ENCODE data around the gene TSKS.

Gene TSKS

DNA sequence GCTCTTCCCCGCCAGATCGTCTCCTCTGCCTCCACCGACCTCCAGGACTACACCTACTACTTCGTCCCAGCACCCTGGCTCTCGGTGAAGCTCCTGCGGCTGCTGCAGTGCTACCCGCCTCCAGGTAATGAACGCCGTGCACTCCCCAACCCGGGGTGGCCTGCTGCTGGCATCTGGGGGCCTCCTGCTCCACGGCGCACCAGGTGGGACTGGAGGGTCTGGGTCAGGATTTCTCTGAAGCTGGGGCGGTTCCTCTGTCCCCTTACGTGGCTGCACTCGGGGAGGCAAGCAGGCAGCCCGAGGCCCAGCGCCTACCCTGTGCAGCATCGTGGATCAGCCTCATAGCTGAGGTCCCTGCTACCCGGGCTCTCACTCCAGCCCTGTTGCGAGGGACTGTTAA lies 32.5 kb upstream of the TSKS start:
- DNase-seq (ENCODE audit: low read depth in 1 of 2, low spot score in 1 of 2): no peak

DNA sequence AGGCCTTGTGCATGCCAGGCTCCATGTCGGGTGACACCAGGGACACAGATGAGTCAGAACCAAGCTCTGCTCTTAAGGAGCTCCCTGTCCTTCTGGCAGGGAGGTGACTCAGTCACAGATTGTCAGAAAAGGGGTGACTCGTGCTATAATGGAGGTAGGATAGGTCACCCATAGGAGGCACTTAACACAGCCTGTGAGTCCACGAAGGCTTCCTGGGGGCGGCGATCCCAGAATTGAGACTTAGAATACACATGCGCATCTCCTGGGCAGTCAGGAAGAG lies 30.4 kb upstream of the TSKS start:
- DNase-seq (ENCODE audit: low read depth in 1 of 2, low spot score in 1 of 2): no peak

DNA sequence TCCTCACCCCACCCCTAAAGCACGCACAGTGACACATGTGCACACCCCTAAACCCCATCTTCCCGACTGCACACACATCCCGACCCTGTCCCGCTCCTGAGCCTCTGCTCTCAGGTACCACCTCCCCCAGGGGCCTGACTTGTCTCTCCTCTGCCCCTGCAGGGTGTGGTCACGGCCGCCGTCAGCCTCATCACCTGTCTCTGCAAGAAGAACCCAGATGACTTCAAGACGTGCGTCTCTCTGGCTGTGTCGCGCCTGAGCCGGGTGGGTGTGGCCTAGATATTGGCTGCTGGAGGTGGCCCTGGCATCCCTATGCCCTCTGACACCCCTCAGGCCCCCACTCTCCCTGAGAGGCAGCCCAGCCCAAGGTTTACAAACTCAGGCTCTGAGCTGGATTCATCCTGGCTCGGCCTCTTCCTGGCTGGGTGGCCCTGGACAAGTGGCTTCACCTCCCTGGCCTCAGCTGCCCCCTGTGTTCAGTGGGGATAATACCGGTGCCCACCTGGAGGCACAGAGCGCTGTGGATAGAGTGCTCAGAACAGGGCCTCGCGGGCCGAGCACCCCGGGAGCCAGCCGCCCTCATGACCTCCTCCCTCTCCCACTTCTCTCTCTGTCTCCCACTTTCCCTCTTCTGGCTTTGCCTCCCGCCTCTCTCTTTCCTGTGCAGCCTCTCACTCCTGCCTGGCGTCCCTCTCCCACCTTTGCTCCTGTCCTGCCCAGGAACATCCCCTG lies 29.9 kb upstream of the TSKS start:
- DNase-seq (ENCODE audit: low read depth in 1 of 2, low spot score in 1 of 2): no peak

DNA sequence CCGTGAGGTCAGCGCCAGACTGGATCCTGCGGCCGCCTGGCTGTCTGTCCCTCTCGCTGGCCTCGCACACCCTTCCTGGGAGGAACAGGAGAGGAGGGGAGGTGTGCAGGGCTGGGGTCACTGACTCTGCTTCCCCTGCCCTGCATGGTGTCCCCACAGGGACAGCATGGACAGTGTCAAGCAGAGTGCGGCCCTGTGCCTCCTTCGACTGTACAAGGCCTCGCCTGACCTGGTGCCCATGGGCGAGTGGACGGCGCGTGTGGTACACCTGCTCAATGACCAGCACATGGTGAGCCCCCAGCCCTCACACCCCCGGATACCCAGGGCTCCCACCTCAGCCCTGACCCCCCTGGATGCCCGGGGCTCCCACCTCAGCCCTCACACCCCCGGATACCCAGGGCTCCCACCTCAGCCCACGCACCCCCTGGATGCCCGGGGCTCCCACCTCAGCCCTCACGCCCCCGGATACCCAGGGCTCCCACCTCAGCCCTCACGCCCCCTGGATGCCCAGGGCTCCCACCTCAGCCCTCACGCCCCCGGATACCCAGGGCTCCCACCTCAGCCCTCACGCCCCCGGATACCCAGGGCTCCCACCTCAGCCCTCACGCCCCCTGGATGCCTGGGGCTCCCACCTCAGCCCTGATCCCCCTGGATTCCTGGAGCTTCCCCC lies 28.8 kb upstream of the TSKS start:
- DNase-seq (ENCODE audit: low read depth in 1 of 2, low spot score in 1 of 2): no peak

DNA sequence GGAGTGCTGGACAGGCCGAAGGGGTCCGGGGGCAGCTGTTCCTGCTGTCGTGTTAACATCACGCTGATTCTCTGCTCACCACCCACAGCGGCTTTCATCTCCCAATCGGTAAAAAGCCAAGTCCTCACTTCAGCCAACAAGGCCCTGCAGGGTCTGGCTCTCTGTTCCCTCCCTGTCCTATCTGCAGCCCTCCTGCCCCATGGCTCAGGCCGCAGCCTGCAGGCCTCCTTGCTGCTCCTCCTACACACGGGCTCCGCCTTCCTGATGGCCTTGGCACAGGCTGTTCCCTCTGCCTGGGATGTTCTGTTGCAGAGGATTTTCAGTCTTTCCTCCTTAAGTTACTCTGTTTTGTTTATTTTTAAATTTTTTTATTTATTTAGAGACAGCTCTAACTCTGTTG lies 27.8 kb upstream of the TSKS start:
- DNase-seq (ENCODE audit: low read depth in 1 of 2, low spot score in 1 of 2): no peak

DNA sequence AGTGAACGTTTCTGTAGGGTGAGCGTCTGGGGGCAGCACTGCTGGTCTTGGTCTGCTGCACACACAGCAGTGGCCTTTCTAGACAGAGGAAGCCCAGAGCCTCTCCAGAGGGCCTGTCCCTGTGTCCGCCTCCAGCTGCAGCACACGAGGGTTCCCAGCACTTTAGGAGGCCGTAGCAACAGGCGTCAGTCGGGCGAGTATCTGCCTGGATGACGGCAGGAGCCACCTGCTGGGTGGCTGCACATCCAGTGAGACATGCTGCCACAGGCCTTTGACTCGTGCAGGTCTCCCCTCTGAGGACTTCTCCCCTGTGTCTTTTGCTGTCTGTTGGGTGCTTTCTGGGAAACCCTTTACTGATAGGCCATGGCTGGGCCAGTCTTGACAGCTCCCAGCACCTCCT lies 25.8 kb upstream of the TSKS start:
- DNase-seq (ENCODE audit: low read depth in 1 of 2, low spot score in 1 of 2): no peak

DNA sequence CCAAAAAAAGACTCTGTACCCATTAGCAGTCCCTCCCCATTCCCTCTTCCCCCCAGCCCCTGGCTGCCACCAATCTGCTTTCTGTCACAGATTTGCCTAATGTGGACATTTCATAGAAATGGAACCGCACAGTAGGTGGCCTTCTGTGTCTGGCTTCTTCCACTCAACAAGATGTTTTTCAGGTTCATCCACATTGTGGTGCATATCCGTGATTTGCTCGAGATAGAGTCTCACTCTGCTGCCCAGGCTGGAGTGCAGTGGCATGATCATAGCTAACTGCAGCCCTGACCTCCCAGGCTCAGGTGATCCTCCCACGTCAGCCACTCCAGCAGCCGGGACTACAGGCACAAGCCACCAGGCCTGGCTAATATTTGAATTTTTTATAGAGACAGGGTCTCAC lies 24.6 kb upstream of the TSKS start:
- DNase-seq (ENCODE audit: low read depth in 1 of 2, low spot score in 1 of 2): no peak

DNA sequence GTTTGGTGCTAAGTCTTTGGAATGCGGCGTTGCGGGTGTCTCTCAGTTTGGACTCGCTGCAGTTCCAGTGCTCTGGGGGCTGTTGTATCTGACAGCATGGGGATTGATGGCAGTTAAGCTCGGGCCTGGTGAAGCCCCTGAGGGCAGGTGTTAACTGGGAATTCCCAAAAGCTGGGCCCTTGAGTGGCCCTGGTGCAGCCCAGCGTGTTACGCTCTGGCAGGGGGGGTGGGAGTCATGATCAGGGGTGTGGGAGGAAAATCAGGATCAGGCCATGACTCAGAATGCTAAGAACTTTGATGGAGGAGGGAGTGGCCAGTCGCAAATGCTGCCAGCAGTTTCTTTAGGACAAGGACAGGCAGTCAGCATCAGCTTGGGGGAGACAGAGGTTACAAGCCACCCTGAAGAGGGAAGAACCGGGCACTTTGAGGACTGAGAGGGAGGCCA lies 23.3 kb upstream of the TSKS start:
- DNase-seq (ENCODE audit: low read depth in 1 of 2, low spot score in 1 of 2): no peak

DNA sequence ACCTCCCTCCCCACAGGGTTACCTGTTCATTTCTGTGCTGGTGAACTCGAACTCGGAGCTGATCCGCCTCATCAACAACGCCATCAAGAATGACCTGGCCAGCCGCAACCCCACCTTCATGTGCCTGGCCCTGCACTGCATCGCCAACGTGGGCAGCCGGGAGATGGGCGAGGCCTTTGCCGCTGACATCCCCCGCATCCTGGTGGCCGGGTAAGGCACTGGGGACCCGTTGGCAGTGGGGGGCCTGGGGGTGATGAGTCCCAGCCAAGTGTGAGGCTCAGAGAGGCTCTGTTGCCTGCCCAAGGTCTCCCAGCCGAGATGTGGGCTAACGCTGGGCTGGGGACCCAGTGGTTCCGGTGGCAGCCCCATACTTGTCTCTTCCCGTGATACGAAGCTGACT lies 19.4 kb upstream of the TSKS start:
- no peak for DNase-seq (ENCODE audit: low read depth in 1 of 2, low spot score in 1 of 2)

DNA sequence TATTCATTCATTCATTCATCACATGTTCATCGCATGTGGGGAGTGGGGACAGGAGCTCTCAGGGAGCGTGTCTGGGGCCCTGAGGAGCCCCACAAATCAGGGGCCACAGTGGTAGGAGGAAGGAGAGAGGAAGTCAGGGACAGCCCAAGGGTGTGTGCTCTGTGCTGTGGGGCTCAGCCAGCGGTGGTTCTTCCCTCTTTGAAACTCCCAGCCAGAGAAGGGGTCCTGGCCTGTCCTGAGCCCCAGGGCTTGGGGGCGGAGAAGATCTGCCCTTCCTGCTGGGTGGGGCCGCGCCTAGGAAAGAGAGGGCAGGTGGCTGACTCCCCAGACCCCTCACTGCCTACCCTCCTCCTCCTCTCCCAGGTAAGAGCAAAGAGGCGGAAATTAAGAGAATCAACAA lies 18.3 kb upstream of the TSKS start:
- no peak for DNase-seq (ENCODE audit: low read depth in 1 of 2, low spot score in 1 of 2)

DNA sequence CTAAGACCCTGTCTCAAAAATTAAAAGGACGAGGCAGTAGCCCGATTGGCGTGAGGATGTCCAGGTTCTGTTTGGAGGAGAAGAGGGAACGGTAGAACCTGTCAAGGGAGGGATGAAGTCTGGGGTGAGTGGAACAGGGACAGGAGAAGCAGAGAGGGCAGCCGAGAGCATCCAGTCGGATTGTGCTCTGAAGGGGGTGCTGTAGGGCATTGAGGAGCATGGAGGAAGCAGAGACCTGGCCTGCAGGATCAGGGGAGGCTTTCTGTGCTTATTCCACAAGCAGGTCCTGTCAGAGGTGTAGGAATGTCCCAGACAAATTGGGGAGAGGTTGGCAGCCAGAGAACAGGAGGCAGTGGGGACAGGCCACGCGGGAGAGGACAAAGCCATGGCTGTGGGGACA lies 17.8 kb upstream of the TSKS start:
- no peak for DNase-seq (ENCODE audit: low read depth in 1 of 2, low spot score in 1 of 2)

DNA sequence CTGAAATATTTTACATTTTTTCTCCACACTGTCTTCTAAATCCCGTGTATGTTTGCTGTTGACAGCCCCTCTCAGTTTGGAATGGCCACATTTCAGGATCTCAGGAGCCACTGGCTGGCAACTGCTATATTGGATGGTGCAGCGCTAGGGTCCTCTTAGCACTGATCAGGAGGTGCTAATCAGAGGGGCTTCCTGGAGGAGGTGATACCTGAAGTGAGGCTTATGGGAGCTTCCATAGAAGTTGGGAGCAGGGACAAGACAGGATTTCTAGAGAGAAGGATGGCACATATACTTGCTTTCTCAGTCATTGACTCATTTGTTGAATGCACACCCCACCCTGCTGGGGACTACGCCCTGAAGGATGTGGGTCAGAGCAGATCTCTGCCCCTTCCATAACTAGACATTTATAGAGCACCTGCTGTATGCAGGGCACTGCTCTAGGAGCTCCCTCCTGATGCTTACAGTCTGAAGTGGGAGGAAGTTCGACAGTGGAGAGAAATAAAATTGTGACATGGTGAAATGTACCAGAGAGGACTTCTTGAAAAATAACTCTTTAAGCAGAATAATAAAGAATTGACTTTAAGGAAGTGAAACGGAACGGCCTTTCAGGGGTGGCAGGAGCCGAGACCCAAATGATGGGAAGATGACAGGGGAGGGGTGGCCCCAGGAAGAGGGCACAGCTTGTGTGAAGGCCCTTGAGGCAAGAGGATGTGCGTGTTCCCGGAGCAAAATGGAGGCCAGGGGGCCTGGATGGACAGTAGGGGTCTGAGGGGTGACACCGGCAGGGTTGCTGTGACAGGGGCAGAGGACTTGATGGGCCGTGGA lies 16.8 kb upstream of the TSKS start:
- DNase-seq (ENCODE audit: low read depth in 1 of 2, low spot score in 1 of 2): no peak

DNA sequence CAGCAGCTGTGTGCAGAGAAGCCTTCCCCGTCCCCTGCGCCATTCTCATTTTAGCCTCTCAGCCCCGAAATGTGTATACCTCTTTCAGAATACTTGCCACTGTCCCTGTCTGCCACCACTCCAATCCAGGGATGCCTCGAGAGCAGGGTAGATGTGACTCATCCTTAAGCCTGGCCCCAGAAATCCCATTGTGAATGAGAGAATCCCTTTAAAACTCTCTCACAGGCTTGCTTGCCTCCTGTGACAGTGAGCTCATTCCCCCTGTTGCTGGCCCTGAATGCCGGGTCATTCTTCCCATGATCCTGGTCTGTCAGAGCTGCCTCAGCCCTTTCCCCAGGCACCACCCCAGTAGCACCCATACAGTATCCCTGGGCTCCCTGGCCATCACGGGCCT lies 13.3 kb upstream of the TSKS start:
- no peak for DNase-seq (ENCODE audit: low read depth in 1 of 2, low spot score in 1 of 2)

DNA sequence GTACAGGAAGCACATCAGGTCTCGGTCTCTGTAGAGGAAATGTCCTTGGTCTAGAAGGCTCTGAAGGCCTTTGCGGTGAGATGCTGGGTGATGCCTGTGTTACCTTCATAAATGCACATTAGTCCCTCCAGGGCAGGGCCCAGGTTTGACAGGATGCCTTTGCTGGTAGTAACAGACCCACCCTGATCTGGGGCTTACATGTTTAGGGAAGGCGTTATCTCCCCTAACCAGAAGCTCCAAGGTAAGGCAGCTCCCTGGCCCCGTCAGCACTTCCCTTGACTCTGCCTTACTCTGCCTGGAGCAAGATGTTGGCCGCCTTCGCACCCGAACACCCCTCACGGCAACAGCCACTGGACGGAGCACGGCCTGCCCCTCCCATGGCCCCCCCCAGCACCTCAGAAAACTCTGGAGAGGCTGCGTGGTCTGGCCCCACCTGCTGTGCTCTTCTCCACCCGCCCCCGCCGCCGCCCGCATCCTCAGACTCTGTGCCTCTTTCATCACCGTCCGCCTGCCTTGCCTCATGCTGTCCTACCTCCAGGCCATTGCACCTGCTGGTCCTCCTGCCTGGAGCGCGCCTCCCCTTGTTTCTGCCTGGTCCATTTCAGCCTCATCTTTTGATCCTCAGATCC lies 12.8 kb upstream of the TSKS start:
- DNase-seq (ENCODE audit: low read depth in 1 of 2, low spot score in 1 of 2): no peak

DNA sequence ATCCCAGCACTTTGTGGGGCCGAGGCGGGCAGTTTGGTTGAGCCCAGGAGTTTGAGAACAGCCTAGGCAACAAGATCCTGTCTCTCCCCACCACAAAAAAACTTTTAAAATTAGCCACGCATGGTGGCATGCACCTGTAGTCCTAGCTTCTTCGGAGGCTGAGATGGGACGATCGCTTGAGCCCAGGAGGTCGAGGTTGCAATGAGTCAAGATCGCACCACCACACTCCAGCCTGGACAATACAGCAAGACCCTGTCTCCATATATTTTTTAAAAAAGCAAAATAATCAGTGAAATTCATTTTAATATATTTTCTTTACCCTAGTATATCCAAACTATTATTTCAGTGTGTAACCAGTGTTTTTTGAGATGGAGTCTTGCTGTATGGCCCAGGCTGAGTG lies 11.9 kb upstream of the TSKS start:
- no peak for DNase-seq (ENCODE audit: low read depth in 1 of 2, low spot score in 1 of 2)

DNA sequence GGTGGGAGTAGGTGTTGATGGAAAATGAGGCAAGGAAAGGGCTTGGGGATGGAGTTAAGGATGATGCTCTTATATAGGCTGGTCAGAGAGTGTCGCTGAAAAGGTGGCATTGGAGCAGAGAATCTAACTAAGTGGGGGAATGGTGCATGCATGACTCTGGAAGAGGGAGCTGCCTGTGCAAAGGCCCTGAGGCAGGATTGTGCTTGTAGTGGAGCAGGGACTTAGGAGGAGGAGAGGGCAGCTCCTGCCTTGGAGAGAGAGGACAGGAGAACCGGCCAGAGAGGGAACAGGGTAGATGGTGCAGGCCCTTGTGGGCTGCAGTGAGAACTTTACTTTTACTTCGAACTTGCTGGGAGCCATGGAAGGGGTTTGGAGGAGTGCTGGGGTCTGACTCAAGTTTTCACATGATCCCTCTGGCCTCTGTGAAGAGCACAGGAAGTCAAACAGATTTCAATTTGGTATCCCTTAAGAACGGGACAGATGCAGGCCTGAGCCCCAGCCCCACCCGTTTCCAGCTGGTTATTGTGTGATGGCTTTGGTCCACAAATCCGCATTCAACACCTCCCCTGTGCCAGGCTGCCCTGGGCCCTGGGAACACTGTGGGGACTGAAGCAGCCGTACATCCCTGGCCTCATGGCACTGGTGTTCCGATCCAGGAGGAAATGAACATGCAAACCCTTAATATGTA lies 10.7 kb upstream of the TSKS start:
- DNase-seq (ENCODE audit: low read depth in 1 of 2, low spot score in 1 of 2): no peak

DNA sequence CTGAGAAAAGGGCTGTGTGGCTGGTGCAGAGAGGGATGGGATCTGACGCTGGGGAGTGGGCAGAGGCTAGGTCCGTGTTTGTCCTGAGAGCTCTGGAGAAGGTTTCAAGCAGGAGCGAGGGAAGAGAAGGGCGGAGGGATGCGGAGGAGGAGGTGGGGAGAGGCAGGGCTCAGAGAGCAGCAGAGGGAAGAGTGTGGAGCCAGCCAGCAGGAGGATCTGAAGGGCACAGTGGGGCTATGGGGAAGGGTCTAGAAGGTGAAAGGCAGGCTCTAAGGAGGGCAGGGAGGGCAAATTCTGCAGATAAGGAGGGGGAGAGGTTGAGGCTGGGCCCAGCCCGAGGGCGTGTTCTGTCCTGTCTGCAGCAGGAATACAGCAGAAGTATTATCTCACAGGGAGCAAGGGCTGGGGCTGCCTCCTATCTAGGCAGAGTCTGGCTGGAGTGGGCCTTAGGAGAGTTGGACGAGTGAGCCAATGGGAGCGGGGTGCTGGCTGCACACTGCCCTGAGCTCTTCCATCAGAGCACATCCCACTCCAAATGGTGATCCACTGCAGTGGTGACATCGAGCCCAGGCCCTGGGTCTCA lies 9.8 kb upstream of the TSKS start:
- no peak for DNase-seq (ENCODE audit: low read depth in 1 of 2, low spot score in 1 of 2)

DNA sequence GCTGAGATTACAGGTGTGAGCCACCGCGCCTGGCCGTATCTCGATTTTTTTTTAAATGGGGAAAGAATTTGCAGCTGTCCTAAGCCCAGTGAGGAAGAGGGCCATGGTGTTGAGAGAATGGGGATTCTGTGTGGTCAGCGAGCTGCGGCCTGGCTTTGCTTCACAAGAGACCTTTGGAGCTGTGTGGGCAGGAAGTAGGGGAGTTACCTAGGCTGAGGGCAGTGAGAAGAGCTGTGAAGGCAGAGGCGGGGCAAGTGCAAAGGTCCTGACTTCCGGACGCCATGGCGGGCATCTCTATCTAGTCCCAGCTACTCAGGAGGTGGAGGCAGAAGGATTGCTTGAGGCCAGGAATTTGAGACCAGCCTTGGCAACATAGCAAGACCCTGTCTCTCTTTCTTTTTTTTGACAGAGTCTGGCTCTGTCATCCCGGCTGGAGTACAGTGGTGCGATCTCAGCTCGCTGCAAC lies 8.6 kb upstream of the TSKS start:
- DNase-seq (ENCODE audit: low read depth in 1 of 2, low spot score in 1 of 2): no peak

DNA sequence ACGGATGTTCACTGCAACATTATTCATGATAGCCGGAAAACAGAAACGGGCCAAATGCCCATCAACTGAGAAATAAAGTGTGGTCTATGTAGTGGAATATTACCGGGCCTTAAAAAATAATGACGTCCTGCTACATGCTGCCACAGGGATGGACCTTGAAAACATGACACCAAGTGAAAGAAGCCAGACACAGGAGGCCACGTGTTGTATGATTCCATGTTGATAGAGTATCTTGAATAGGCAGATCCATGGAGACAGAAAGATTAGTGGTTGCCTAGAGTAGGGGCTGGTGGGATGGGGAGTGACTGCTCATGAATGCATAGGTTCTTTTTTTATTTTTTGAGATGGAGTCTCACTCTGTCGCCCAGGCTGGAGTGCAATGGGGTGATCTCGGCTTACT lies 7.4 kb upstream of the TSKS start:
- no peak for DNase-seq (ENCODE audit: low read depth in 1 of 2, low spot score in 1 of 2)

DNA sequence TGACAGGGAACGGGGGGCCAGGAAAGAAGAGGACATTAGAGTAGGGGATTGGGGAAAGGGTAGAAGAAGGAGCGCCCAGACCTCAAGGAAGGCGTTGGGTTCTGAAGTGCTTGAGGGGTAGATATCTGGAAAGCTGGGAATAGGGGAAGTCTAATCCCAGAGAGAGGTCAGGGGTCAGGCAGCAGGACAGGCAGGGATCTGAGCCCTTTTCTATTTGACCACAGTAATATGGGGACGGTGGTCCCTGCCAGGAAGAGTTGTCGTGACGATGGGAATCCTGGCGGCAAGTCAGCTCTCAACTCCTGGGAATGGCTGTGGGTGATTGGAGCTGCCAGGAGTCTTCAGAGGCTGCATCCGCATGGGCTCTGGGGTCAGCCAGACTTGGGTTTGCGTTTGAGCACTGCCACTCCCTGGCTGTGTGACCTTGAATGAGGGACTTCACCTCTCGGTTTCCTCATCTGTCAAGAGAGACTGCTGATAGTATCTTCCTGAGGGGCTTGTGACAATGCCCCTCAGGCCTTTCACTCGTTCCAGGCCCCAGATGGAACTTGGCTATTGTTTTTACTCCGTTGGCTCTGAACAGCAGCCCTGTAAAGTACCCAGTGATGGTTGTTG lies 5.0 kb upstream of the TSKS start:
- DNase-seq (ENCODE audit: low read depth in 1 of 2, low spot score in 1 of 2): no peak

DNA sequence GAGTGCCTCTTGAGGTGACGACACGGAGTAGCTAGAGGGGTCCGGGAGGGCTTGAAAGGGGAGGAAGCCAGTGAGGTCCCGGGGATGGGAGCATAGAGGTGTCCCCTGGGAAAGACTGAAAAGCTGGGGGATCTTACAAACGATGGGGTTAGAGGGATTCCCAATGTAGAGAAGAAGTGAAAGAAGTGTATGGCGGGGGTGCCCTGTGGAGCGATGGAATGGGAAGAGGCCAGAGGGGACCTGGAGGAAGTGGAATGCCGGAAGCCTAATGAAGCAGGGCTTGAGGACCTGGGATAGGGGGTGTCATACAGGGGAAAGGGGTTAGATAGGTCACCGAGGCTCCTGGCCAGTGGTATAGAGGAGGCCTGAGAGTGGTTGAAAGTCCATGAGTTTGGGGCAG lies 4.3 kb upstream of the TSKS start:
- no peak for DNase-seq (ENCODE audit: low read depth in 1 of 2, low spot score in 1 of 2)
